Left ventricle myocardium inferior (tissue), 1 donor: Measurements from ENCODE around the gene SNX10. TPM values are rescaled to one million over a fixed set of nuclear protein-coding genes. Genes with fewer than 3 reads are reported as not detected.

ENCODE experiments used
- DNase-seq: peaks from one replicate; pipeline ENCODE4 v3.0.0-alpha.2; 2020
- H3K27ac ChIP-seq: fragments of 200-600 bp; replicated peaks from 2 replicates; pipeline ENCODE4 v1.8.0; 2021
- H3K27me3 ChIP-seq: fragments of 200-600 bp; 2 replicates; pipeline ENCODE4 v1.8.0; 2021; ENCODE audit warnings: low read depth
- H3K36me3 ChIP-seq: fragments of 200-600 bp; 2 replicates; pipeline ENCODE4 v1.8.0; 2021
- H3K4me1 ChIP-seq: fragments of 200-600 bp; 2 replicates; pipeline ENCODE4 v1.8.0; 2021
- H3K4me3 ChIP-seq: fragments of 200-600 bp; 2 replicates; pipeline ENCODE4 v1.8.0; 2021; ENCODE audit warnings: mild to moderate bottlenecking, moderate library complexity
- H3K9me3 ChIP-seq: fragments of 200-600 bp; replicated peaks from 2 replicates; pipeline ENCODE4 v1.8.0; 2021
- intact Hi-C: fragments of 100-400 bp; cut with micrococcal nuclease; formaldehyde crosslinking; loops from one replicate; pipeline ENCODE4 v1.11.0; 2022
- total RNA-seq: library from RNA; stranded (reverse); fragmentation: NEBNext Ultra II Directional; extraction: Animal tissue kit (Norgen Biotek cat#: 25700); gene quantifications from one replicate; pipeline ENCODE4 v1.2.1, GENCODE V29; 2021
- TF ChIP-seq, protein P1 (sequence below): fragments of 200-600 bp; IDR thresholded peaks from 2 replicates; pipeline ENCODE4 v1.8.0; 2021; ENCODE audit warnings: antibody characterized with exemption, mild to moderate bottlenecking, borderline replicate concordance
- donor health status: DM: no; HTN: yes; CAD: no; lungs with severe emphysema.

Gene SNX10
- total RNA-seq, 1 donor from 2014 or later: 1.1 TPM

DNA sequence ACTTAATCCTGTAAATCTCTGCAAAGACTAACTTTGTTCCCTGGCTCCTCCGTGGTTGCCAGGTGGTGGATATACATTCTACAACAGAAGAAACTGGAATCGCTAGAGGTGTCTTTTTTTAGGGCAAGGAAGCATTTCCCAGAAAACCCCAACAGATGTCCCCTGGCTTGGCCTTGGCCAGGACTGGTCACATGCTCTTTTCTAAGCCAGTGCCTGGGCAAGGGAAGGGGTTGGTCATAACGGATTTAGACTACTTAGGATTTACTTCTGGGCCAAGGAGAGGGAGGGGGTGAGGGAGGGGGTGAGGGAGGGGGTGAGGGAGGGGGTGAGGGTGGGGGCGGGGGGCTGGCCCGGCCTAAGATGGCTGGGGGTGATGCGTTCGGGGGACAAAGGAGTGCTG, 105.7 kb downstream of the SNX10 start:
- TF ChIP-seq, protein P1, sequence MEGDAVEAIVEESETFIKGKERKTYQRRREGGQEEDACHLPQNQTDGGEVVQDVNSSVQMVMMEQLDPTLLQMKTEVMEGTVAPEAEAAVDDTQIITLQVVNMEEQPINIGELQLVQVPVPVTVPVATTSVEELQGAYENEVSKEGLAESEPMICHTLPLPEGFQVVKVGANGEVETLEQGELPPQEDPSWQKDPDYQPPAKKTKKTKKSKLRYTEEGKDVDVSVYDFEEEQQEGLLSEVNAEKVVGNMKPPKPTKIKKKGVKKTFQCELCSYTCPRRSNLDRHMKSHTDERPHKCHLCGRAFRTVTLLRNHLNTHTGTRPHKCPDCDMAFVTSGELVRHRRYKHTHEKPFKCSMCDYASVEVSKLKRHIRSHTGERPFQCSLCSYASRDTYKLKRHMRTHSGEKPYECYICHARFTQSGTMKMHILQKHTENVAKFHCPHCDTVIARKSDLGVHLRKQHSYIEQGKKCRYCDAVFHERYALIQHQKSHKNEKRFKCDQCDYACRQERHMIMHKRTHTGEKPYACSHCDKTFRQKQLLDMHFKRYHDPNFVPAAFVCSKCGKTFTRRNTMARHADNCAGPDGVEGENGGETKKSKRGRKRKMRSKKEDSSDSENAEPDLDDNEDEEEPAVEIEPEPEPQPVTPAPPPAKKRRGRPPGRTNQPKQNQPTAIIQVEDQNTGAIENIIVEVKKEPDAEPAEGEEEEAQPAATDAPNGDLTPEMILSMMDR: no peak
- intact Hi-C loops: loop anchor here (10.0 kb wide), 1 partner anchor 107 kb away; no protein-coding TSS in a partner anchor
- Histone ChIP-seq H3K27ac (peak overlapping the region; percentile 69), H3K4me1 (peaks cover 20% of the 10 kb centered on the region), H3K36me3 (no peaks in the 10 kb centered on the region), H3K27me3 (peaks cover 67% of the 10 kb centered on the region), H3K9me3 (no peaks in the 10 kb centered on the region), H3K4me3 (no peak overlapping the region)
- DNase-seq: no peak

DNA sequence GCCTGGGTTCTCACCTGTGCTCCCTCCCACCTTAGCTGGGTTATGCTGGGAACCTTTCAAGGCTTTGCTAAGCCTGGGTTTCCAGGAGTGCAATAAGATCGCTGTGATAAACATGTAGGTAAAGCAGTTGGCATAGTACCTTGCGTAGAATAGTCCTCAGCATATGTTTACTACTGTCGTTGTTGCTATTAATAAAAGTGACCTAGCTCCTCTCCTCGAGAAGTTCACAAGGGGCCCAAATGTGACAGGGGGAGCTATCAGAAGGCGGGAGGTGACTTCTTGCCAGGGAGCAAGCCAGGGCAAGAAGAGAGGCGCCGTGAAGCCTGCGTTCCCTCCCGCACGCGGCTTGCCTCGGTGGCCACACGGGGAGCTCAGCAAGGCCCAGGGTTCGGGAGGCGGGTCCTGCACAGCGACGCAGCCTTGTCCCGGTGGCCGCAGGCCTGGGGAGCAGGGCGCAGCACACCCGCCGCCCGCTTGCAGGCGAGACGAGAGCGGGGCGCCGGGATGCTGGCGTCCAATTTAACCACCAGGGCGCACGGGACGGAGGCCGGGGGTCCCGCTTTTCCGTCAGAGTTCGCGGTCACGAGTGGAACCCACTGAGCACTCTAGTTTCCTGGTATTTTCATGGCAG, 106.2 kb downstream of the SNX10 start:
- peaks cover 20% of the 10 kb centered on the region for H3K4me1 ChIP-seq
- DNase-seq: peak; percentile 36
- H3K36me3 ChIP-seq: no peaks in the 10 kb centered on the region
- intact Hi-C loops: loop anchor here (10.0 kb wide), 1 partner anchor 107 kb away; no protein-coding TSS in a partner anchor
- peak overlapping the region; percentile 69 for H3K27ac ChIP-seq
- H3K4me3 ChIP-seq: peak overlapping the region; percentile 80
- H3K9me3 ChIP-seq: no peaks in the 10 kb centered on the region
- TF ChIP-seq, protein P1: peak; percentile 24
- peaks cover 66% of the 10 kb centered on the region for H3K27me3 ChIP-seq

DNA sequence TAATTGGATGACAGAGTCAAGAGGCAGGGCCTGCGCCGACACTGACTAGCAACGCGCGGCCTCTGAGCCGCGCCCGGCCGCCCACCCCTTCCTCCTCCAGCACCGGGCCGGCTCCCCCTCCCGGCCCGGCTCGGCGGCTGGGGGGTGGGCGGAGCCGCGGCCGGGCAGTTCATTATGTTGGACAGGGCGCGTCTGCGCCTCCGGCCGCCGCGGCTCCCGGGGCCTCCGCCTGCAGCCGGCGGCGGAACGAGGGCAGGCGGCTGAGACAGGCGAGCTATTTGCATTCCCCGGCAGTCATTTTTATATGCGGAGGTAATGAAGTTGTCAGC, 106.7 kb downstream of the SNX10 start:
- peak; percentile 66 for DNase-seq
- peaks cover 65% of the 10 kb centered on the region for H3K27me3 ChIP-seq
- intact Hi-C loops: loop anchor here (10.0 kb wide), 1 partner anchor 106 kb away; no protein-coding TSS in a partner anchor
- TF ChIP-seq, protein P1: no peak
- H3K4me3 ChIP-seq: peak overlapping the region; percentile 80
- peak overlapping the region; percentile 69 for H3K27ac ChIP-seq
- H3K4me1 ChIP-seq: peaks cover 20% of the 10 kb centered on the region
- H3K9me3 ChIP-seq: no peaks in the 10 kb centered on the region
- no peaks in the 10 kb centered on the region for H3K36me3 ChIP-seq

DNA sequence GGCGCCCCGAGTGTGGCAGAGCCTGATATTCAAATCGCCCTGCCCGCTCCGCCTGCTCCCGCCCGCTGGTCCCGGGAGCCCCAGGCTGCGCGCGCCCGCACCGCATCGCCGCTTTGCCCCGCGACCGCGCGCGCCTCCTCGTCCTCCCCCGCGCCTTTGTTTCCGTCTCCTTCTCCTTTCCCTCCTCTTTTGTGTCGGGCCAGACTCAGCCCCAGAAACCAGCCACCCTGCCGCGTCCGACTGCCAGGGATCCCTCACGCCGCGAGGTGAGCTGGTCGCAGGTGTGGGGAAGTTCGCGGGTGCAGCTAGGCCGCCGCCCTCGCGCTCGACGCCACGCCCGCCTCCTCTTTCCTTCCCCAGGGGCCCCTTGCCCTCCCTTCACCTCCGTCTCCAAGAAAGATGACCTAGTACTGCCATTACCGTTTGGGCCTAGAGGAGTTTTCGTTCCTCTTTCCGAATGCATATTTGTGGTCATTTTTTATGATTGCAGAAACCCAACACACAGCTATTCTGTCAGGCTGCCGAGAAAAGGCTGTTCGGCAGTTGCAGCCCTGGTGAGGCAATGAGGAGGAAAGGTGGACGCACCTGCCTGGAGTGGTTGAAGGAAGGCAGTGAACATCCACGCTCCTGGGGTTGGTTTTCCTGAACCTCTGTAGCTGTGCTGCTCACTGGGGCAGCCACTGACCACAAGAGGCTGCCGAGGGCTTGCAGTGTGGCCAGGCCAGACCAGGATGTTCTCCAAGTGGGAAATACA, 107.3 kb downstream of the SNX10 start:
- DNase-seq: peak; percentile 20
- Histone ChIP-seq H3K27me3 (peaks cover 66% of the 10 kb centered on the region), H3K9me3 (no peaks in the 10 kb centered on the region), H3K27ac (peak overlapping the region; percentile 69), H3K4me3 (peak overlapping the region; percentile 80), H3K4me1 (peaks cover 20% of the 10 kb centered on the region), H3K36me3 (no peaks in the 10 kb centered on the region)
- TF ChIP-seq, protein P1: peak; percentile 19
- intact Hi-C loops: loop anchor here (10.0 kb wide), 1 partner anchor 106 kb away; no protein-coding TSS in a partner anchor

DNA sequence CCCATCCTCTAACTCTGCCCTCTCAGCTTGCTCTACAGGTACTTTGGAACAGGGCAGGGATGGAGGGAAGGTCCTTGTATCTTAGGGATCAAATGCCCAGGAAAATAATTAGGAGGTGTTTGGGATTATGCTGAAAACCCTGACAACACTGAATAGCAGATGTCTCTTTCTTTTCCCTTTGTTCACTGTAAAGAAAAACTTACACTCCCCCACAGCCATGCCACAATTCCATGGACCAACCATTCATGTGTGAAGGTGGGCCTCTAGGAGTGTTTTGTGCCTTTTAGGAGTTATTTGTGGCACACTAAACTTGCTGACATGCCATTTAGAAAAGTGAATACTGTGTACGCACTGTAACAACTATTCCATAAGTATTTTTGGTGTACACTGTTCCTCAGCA, 108.1 kb downstream of the SNX10 start:
- DNase-seq: no peak
- TF ChIP-seq, protein P1: no peak
- no peak overlapping the region for H3K4me3 ChIP-seq
- no peak overlapping the region for H3K27ac ChIP-seq
- no peaks in the 10 kb centered on the region for H3K36me3 ChIP-seq
- no peaks in the 10 kb centered on the region for H3K9me3 ChIP-seq
- peaks cover 20% of the 10 kb centered on the region for H3K4me1 ChIP-seq
- intact Hi-C loops: loop anchor here (10.0 kb wide), 1 partner anchor 105 kb away; no protein-coding TSS in a partner anchor
- peaks cover 73% of the 10 kb centered on the region for H3K27me3 ChIP-seq
